Stimulated activated CD8-positive, alpha-beta memory T cell treated with anti-CD3 and anti-CD28 coated beads, Interleukin-4, amount 100 ng/mL, for 48 hours (primary cell): ENCODE results near the gene ODAM.
"Not testable (repeated sequence)": the region's sequence is repeated elsewhere in the genome, so short reads cannot be mapped to it uniquely, and the experiment has no call there.

ENCODE experiments used
- DNase-seq: peaks from one replicate; pipeline ENCODE4 v3.0.0-alpha.2; 2020

ODAM gene

GRCh38 chr4:70225824-70226223, 30.3 kb downstream of the ODAM start, which contains the start of gene FDCSP:
Gene FDCSP, plus strand, starts transcription at chr4:70226124. Its CDS starts 5,071 bp downstream, at chr4:70231195.
- no peak for DNase-seq

- no peak for DNase-seq
Observed at GRCh38 chr4:70236125-70236524, 40.6 kb downstream of the ODAM start.

GRCh38 chr4:70239131-70239883, 43.8 kb downstream of the ODAM start:
- DNase-seq: no peak

DNA sequence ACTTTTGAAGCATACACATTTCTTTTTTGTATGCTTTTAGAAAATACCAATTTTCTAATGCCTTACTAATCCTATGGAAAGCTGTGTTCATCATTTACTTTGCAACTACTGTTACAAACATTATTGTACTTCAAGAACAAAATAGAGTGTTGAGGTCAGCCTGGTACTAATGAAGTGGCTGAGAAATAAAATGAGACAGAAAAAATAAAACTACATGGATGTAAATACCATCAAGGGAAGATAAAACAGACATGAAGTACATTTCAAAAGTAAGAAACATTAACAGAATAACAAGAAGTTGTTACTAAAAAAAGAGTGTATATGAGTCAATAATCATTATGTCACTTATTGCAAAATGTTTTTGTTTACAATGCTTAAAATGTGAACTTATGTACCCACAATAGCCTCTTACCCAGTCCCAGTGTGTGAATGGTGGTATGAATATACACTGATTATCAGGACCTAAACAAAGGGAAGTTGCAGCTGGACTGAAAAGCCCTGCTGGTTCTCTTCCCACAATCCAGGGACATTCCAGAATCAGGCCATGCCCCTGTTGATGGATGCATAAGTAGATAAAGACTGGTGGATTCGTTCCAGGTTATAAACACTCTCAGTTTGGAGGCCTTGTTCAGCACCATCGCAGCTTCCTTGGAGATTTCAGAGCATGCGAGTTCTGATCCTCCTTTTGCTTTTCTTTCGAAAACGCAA, 44.5 kb downstream of the ODAM start:
- DNase-seq: no peak

DNA sequence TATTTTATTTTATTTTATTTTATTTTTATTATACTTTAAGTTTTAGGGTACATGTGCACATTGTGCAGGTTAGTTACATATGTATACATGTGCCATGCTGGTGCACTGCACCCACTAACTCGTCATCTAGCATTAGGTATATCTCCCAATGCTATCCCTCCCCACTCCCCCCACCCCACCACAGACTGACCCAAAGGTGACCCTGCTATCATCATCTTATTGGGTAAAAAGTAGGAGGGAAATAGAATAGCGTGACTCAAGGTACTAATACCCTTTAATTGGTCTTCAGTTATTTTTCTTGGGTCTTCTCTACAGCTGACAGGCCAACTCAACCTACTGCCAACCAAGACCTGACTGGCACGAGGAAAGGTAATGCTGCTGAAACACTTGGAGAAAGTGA, 46.8 kb downstream of the ODAM start, which contains the start of gene CSN3:
CSN3 (plus strand) TSS at position 301 of the 400 bp plus-strand sequence. CDS start 2,223 bp downstream, outside the sequence.
- not testable (repeated sequence) for DNase-seq

DNA sequence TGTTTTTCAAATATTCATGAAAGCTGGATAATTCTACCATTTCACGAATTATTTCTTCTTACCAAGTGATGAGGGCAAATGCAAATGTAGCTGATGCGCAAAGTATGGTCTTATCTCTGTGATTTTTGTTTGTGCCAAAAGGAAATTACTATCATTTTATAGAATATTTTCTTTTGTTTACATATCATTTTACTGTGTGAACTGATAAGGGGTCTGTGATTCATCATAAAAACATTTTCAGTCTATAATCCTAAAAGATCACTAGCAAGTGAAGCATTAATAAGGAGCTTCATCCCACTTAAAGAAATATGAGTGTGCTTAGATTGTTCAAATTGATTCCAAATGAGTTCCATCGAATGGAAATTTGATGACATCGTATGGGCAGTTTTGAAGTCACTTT, 47.6 kb downstream of the ODAM start:
- DNase-seq: no peak

DNA sequence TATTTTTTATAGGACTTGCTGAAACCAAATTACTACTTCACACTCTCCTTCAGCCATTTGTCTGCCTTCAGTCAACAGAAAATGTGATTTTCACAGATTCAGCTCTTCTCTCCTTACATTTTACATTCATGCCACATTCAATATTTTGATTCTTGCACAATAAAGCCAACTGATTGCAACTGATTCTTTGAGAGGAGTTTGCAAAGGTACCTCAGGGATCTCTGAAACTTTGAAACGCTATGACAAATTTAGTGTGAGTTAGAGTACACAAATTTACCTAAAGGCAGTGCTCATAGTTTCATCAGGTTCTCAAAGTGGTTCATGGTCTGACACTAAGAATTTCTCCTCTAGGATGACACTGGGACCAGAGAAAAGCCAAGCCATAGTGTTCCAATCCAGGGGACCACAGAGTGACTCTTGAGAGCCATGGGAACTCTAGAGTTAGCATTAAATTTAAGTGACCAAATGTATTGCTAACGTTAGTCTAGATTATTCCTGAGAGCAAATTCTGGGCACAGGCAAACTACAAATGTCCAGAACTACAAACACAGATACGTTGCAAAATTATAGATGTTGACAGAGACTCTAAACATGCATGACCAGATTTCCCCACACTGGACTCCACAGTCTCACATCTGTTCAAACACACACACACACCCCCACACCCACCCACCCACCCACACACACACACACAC, 55.9 kb downstream of the ODAM start:
- DNase-seq: no peak

GRCh38 chr4:70251945-70252277, 56.4 kb downstream of the ODAM start:
- no peak for DNase-seq
